Tibial nerve (tissue), 4 donors: ENCODE measurements around the gene CCL11. TPM values are rescaled to one million over a fixed set of nuclear protein-coding genes. Genes with fewer than 3 reads are reported as not detected.

Source experiments
- DNase-seq, 2 donors: peaks; one replicate each; pipeline ENCODE4 v3.0.0-alpha.2; 2019; ENCODE audit warnings: low spot score in 2 of 2
- H3K27ac ChIP-seq, 4 donors: fragments of 200-600 bp; sonication (generic) in 3 of 4; one replicate each; pipeline ENCODE4 v1.5.1; 2017 to 2019; ENCODE audit warnings: mild to moderate bottlenecking in 1 of 4
- H3K27me3 ChIP-seq, 2 donors: fragments of 200-600 bp; sonication (generic) in 1 of 2; one replicate each; pipeline versions ENCODE4 v1.5.1 to v1.6.0; 2017 to 2019
- H3K36me3 ChIP-seq, 3 donors: fragments of 200-600 bp; sonication (generic); one replicate each; pipeline ENCODE4 v1.5.1; 2018 to 2019
- H3K4me1 ChIP-seq, 4 donors: fragments of 200-600 bp; sonication (generic) in 3 of 4; one replicate each; pipeline ENCODE4 v1.5.1; 2017 to 2019
- H3K4me3 ChIP-seq, 4 donors: fragments of 200-600 bp; sonication (generic) in 3 of 4; one replicate each; pipeline ENCODE4 v1.5.1; 2017 to 2019; ENCODE audit warnings: mild to moderate bottlenecking in 1 of 4, moderate library complexity in 1 of 4
- H3K9me3 ChIP-seq, 4 donors: fragments of 200-600 bp; sonication (generic) in 3 of 4; one replicate each; pipeline ENCODE4 v1.5.1; 2017 to 2019
- CTCF ChIP-seq, 5 experiments: fragments of 200-600 bp in 3 of 5; fragments of 450-650 bp in 2 of 5; sonication (generic) in 3 of 5; IDR thresholded peaks; one replicate each; pipeline ENCODE4 v1.5.1; 2016 to 2019; ENCODE audit warnings: antibody characterized with exemption in 5 of 5, mild to moderate bottlenecking in 3 of 5, moderate library complexity in 2 of 5
- EP300 ChIP-seq, 2 donors: sonication (generic); formaldehyde crosslinking; IDR thresholded peaks; one replicate each; pipeline ENCODE4 v1.6.1; 2017; ENCODE audit warnings: antibody characterized with exemption in 2 of 2, mild to moderate bottlenecking in 1 of 2
- POLR2A ChIP-seq, 2 donors: fragments of 450-650 bp; IDR thresholded peaks; one replicate each; pipeline ENCODE4 v1.6.1; 2017; ENCODE audit warnings: antibody characterized with exemption in 2 of 2, mild to moderate bottlenecking in 2 of 2, moderate library complexity in 2 of 2
- WGBS, 2 donors: methylation state at CpG; one replicate each; pipeline ENCODE4 v1.1.5; 2018; 5-methylcytosine and 5-hydroxymethylcytosine counted together
- total RNA-seq, 4 donors: library from RNA; depleted of rRNA; stranded (reverse); fragments of >200 nt; gene quantifications; one replicate each; pipeline ENCODE4 v1.1.0, GENCODE V29; 2016

CCL11 gene
- 1 to 10 TPM in 1 of 4 donors, not detected in 3; 3.9 TPM for total RNA-seq

DNA sequence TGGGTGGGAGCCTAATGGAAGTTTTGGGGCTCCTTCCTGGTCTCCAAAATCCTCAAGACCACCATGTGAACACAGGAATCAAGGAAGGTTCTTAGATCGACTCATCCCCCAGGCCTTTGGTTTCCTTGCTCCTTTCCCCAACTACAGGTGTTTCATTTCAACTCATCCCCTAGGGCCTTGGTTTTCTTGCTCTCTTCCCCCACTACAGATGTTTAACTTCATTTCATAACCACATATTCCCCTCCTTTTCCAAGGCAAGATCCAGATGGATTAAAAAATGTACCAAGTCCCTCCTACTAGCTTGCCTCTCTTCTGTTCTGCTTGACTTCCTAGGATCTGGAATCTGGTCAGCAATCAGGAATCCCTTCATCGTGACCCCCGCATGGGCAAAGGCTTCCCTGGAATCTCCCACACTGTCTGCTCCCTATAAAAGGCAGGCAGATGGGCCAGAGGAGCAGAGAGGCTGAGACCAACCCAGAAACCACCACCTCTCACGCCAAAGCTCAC lies at the start of gene CCL11:
Gene CCL11 (plus strand): TSS at position 457 of the 507 bp plus-strand sequence. CDS start 67 bp downstream, outside the sequence.
- Histone ChIP-seq H3K27me3 (no peaks in the 10 kb centered on the region), H3K4me3 (no peak within 1 kb of the TSS), H3K36me3 (no peaks in the 10 kb centered on the region), H3K27ac (no peak within 1 kb of the TSS), H3K9me3 (no peaks in the 10 kb centered on the region), H3K4me1 (no peaks in the 10 kb centered on the region)
- TF ChIP-seq POLR2A (IDR thresholded peaks at IDR 0.05) = no peak
- TF ChIP-seq EP300 (IDR thresholded peaks at IDR 0.05) = no peak
- TF ChIP-seq CTCF (IDR thresholded peaks at IDR 0.05) = no peak
- DNase-seq = no peak
- WGBS, 2 donors = 69 to 74% methylated on average over 4 of the region's 4 CpGs

DNA sequence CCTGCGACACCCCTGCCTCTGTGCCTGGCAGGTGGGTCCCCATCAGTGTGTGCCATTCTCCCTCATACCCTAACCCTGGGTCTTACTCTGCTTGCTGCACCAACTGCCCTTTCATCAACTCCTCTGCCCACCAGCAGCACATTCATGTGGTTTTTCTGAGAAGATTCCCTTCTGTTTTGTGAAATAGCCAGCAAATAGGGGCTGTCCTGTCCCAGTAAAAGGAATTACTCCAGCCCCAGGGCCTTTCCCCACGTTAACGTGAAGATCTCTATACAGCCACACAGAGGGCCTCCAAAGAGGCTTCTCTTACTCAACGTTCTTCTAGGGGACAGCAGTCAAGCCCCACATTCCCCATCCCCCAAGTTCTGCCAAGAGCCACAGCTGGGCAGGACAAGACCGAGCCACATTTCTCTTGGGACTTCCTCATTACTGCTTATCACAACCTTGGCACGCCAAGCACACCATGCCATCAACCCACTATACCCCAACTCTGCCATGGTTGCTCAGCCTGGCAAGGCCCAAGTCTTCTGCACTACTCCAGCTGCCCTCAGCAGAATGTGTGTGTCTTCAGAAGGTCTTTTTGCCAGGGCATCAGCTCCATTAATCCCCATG lies 49.2 kb upstream of the CCL11 start:
- WGBS, 2 donors = 70 to 71% methylated on average over 6 of the region's 6 CpGs
- Histone ChIP-seq H3K27ac (peak overlapping the region in 2 of 4 donors; percentile 81 to 92), H3K9me3 (no peaks in the 10 kb centered on the region), H3K4me3 (no peak overlapping the region), H3K27me3 (no peaks in the 10 kb centered on the region), H3K36me3 (no peaks in the 10 kb centered on the region), H3K4me1 (peaks cover 7 to 81% (median 63%) of the 10 kb centered on the region in 4 donors)
- TF ChIP-seq CTCF (IDR thresholded peaks at IDR 0.05) = no peak
- no peak for TF ChIP-seq EP300 (IDR thresholded peaks at IDR 0.05)
- no peak for TF ChIP-seq POLR2A (IDR thresholded peaks at IDR 0.05)
- DNase-seq = no peak

GRCh38 chr17:34237458-34237857 lies 48.1 kb upstream of the CCL11 start:
- Histone ChIP-seq H3K9me3 (no peaks in the 10 kb centered on the region), H3K27me3 (no peaks in the 10 kb centered on the region), H3K4me1 (peaks cover 7 to 91% (median 66%) of the 10 kb centered on the region in 4 donors), H3K4me3 (no peak overlapping the region), H3K27ac (peak overlapping the region in 2 of 4 donors; percentile 81 to 92), H3K36me3 (no peaks in the 10 kb centered on the region)
- TF ChIP-seq POLR2A (IDR thresholded peaks at IDR 0.05) (no peak), CTCF (IDR thresholded peaks at IDR 0.05) (no peak), EP300 (IDR thresholded peaks at IDR 0.05) (no peak)
- DNase-seq = no peak
- 80 to 86% methylated on average over 3 of the region's 3 CpGs for WGBS, 2 donors

- DNase-seq = peak in 1 of 2 donors; percentile 30
- no peaks in the 10 kb centered on the region for H3K27me3 ChIP-seq
- no peaks in the 10 kb centered on the region for H3K36me3 ChIP-seq
- WGBS, 2 donors = 13 to 14% methylated on average over 4 of the region's 4 CpGs
- no peaks in the 10 kb centered on the region for H3K9me3 ChIP-seq
- H3K27ac ChIP-seq = peak overlapping the region in 3 of 4 donors; percentile 7 to 68 (median 25)
- peaks cover 0 to 75% (median 45%) of the 10 kb centered on the region in 4 donors for H3K4me1 ChIP-seq
- TF ChIP-seq EP300 (IDR thresholded peaks at IDR 0.05) (peak in 1 of 2 donors; percentile 45), POLR2A (IDR thresholded peaks at IDR 0.05) (no peak), CTCF (IDR thresholded peaks at IDR 0.05) (no peak)
- H3K4me3 ChIP-seq = no peak overlapping the region
These were observed 44.5 kb upstream of the CCL11 start for GRCh38 chr17:34241062-34241461.

GRCh38 chr17:34242587-34243363 lies 42.8 kb upstream of the CCL11 start:
- Histone ChIP-seq H3K4me1 (peaks cover 0 to 65% (median 39%) of the 10 kb centered on the region in 4 donors), H3K36me3 (no peaks in the 10 kb centered on the region), H3K9me3 (no peaks in the 10 kb centered on the region), H3K4me3 (no peak overlapping the region), H3K27ac (peak overlapping the region in 2 of 4 donors; percentile 40 to 45), H3K27me3 (no peaks in the 10 kb centered on the region)
- 63 to 65% methylated on average over 8 of the region's 8 CpGs for WGBS, 2 donors
- no peak for DNase-seq
- TF ChIP-seq CTCF (IDR thresholded peaks at IDR 0.05) = no peak
- no peak for TF ChIP-seq POLR2A (IDR thresholded peaks at IDR 0.05)
- peak in 1 of 2 donors; percentile 56 for TF ChIP-seq EP300 (IDR thresholded peaks at IDR 0.05)
